Heart right ventricle (tissue), 16 donors: ENCODE results near the gene DCBLD2. TPM values are rescaled to one million over a fixed set of nuclear protein-coding genes. Genes with fewer than 3 reads are reported as not detected.

Experiments
- ATAC-seq, 8 donors: fragments of 200-7000 bp; cut with Tn5 transposase; one replicate each; pipeline ENCODE4 v1.9.1; 2020; ENCODE audit warnings: mild to moderate bottlenecking in 8 of 8, moderate library complexity in 8 of 8, moderate number of reproducible peaks in 1 of 8
- DNase-seq, 2 donors: peaks; one replicate each; pipeline ENCODE4 v3.0.0-alpha.2; 2020
- H3K27ac ChIP-seq, 10 donors: fragments of 200-600 bp; sonication (generic) in 2 of 10; one replicate each; pipeline versions ENCODE4 v1.5.0 to v1.8.0; 2020 to 2022; ENCODE audit warnings: mild to moderate bottlenecking in 3 of 10
- H3K27me3 ChIP-seq, 7 donors: fragments of 200-600 bp; one replicate each; pipeline ENCODE4 v1.8.0; 2021 to 2022; ENCODE audit warnings: mild to moderate bottlenecking in 2 of 7
- H3K36me3 ChIP-seq, 9 donors: fragments of 200-600 bp; sonication (generic) in 1 of 9; one replicate each; pipeline versions ENCODE4 v1.5.0 to v1.8.0; 2020 to 2022; ENCODE audit warnings: mild to moderate bottlenecking in 2 of 9
- H3K4me1 ChIP-seq, 9 donors: fragments of 200-600 bp; sonication (generic) in 1 of 9; one replicate each; pipeline versions ENCODE4 v1.5.0 to v1.8.0; 2020 to 2022; ENCODE audit warnings: mild to moderate bottlenecking in 4 of 9
- H3K4me3 ChIP-seq, 10 donors: fragments of 200-600 bp; sonication (generic) in 2 of 10; one replicate each; pipeline versions ENCODE4 v1.5.0 to v1.8.0; 2020 to 2022; ENCODE audit warnings: mild to moderate bottlenecking in 7 of 10, moderate library complexity in 2 of 10
- H3K9me3 ChIP-seq, 11 donors: fragments of 200-600 bp in 10 of 11; sonication (generic) in 2 of 11; one replicate each; pipeline versions ENCODE4 v1.5.0 to v1.8.0; 2013 to 2022; ENCODE audit warnings: mild to moderate bottlenecking in 2 of 11, control low read depth in 1 of 11, moderate library complexity in 1 of 11
- CTCF ChIP-seq, 9 donors: fragments of 200-600 bp; sonication (generic) in 2 of 9; IDR thresholded peaks; one replicate each; pipeline versions ENCODE4 v1.5.0 to v1.8.0; 2021 to 2022; ENCODE audit warnings: antibody characterized with exemption in 9 of 9, mild to moderate bottlenecking in 5 of 9, moderate library complexity in 1 of 9
- WGBS, 2 donors: extraction: QIAGEN DNeasy Blood & Tissue Kit; methylation state at CpG; one replicate each; pipeline ENCODE4 v1.1.7; 2013; ENCODE audit warnings: inconsistent platforms in 1 of 2; 5-methylcytosine and 5-hydroxymethylcytosine counted together
- intact Hi-C, 10 donors: fragments of 100-400 bp; cut with DNase I; formaldehyde crosslinking; loops; one replicate each; pipeline versions ENCODE4 v1.11.1 to v1.14.2; 2022
- polyA plus RNA-seq, 2 donors: library from polyadenylated mRNA; stranded (reverse); fragments of 200-250 nt; gene quantifications; one replicate each; pipeline ENCODE4 v1.2.3, GENCODE V29; 2013
- total RNA-seq, 10 donors: library from RNA; stranded (reverse); fragmentation: NEBNext Ultra II Directional in 3 of 10; extraction: Animal tissue kit (Norgen Biotek cat#: 25700) in 3 of 10; gene quantifications; one replicate each; pipeline versions ENCODE4 v1.2.1 to v1.2.4, GENCODE V29; 2021 to 2023
- donor health status: Arrhythmogenic right ventricular cardiomyopathy.
- donor health status: ischemic (EF 13 %, LVEDD 7.1; RV severe dilation, severe dysfunction).
- donor health status: healthy with polysubstance abuse.
- donor health status: DM: no; HTN: yes; CAD: no.
- donor health status: DM: no; HTN: no; CAD: no.
- donor health status: ischemic (EF 25% LVEDD 6.9; RV normal size, moderate dysfunction).
- donor health status: ischemic (EF 25% LVEDD 5.7; RV mildly dilated, moderate dysfunction).
- donor health status: healthy.
- donor health status: DM: yes; HTN: yes; CAD: no.
- donor health status: Ischemic cardiomyopathy.
- donor health status: ischemic (EF 35%, LVEDD 5.7; RV mildly dilated, moderate dysfunction).
- donor health status: nonischemic (EF 11% LVEDD 7.7; RV severe dilation, severe dysfunction).
- donor health status: DM: yes; HTN: yes; CAD: no.
- donor health status: PGD.
- donor health status: ischemic (EF 29% LVEDD 5.4; RV normal size, mild dysfunction).
- donor health status: nonischemic (EF 23%, LVEDD 6.1; RV moderate dilation, normal function).

The DCBLD2 gene
- total and polyA plus RNA-seq, 12 donors = 11.9 to 97.4 (median 40.5) TPM

- WGBS, 2 donors = 78 to 81% methylated on average over 5 of the region's 5 CpGs
- Histone ChIP-seq H3K36me3 (peaks cover 0 to 96% (median 22%) of the 10 kb centered on the region in 9 donors), H3K4me1 (no peaks in the 10 kb centered on the region), H3K4me3 (no peak overlapping the region), H3K27me3 (no peaks in the 10 kb centered on the region), H3K9me3 (no peaks in the 10 kb centered on the region), H3K27ac (no peak overlapping the region)
- intact Hi-C loops = loop anchor here in 4 of 10 donors (5.0 kb wide), 1 partner anchor 194 kb away; no protein-coding TSS in a partner anchor
- DNase-seq = no peak
- TF ChIP-seq CTCF (IDR thresholded peaks at IDR 0.05) = no peak
- peak in 1 of 8 donors; percentile 19 for ATAC-seq
Observed at GRCh38 chr3:98796334-98796733, 105.2 kb downstream of the DCBLD2 start.

GRCh38 chr3:98793971-98794370 lies 107.5 kb downstream of the DCBLD2 start:
- peaks cover 0 to 92% (median 16%) of the 10 kb centered on the region in 9 donors for H3K36me3 ChIP-seq
- TF ChIP-seq CTCF (IDR thresholded peaks at IDR 0.05) = no peak
- no peaks in the 10 kb centered on the region for H3K9me3 ChIP-seq
- no peak for DNase-seq
- no peak overlapping the region for H3K27ac ChIP-seq
- H3K4me3 ChIP-seq = no peak overlapping the region
- no peaks in the 10 kb centered on the region for H3K27me3 ChIP-seq
- H3K4me1 ChIP-seq = peaks cover 0 to 2% (median 0%) of the 10 kb centered on the region in 9 donors
- ATAC-seq = no peak
- WGBS, 2 donors = 81 to 83% methylated on average over 3 of the region's 3 CpGs
- intact Hi-C loops = no loop called here

GRCh38 chr3:98791341-98792325 lies 109.9 kb downstream of the DCBLD2 start:
- ATAC-seq = no peak
- WGBS, 2 donors = 81 to 89% methylated on average over 7 of the region's 7 CpGs
- intact Hi-C loops = no loop called here
- H3K4me1 ChIP-seq = peaks cover 4 to 24% (median 12%) of the 10 kb centered on the region in 9 donors
- TF ChIP-seq CTCF (IDR thresholded peaks at IDR 0.05) = no peak
- H3K27me3 ChIP-seq = no peaks in the 10 kb centered on the region
- no peak overlapping the region for H3K27ac ChIP-seq
- no peak overlapping the region for H3K4me3 ChIP-seq
- no peaks in the 10 kb centered on the region for H3K9me3 ChIP-seq
- DNase-seq = no peak
- H3K36me3 ChIP-seq = peaks cover 0 to 87% (median 16%) of the 10 kb centered on the region in 9 donors

GRCh38 chr3:98788651-98789050 lies 112.8 kb downstream of the DCBLD2 start:
- H3K4me1 ChIP-seq = peaks cover 4 to 53% (median 38%) of the 10 kb centered on the region in 9 donors
- peak in 1 of 8 donors; percentile 25 for ATAC-seq
- H3K27ac ChIP-seq = peak overlapping the region in 5 of 10 donors; percentile 37 to 71 (median 64)
- peaks cover 0 to 78% (median 0%) of the 10 kb centered on the region in 9 donors for H3K36me3 ChIP-seq
- no peaks in the 10 kb centered on the region for H3K9me3 ChIP-seq
- H3K27me3 ChIP-seq = no peaks in the 10 kb centered on the region
- WGBS, 2 donors = 30% methylated on average over 2 of the region's 2 CpGs
- H3K4me3 ChIP-seq = no peak overlapping the region
- TF ChIP-seq CTCF (IDR thresholded peaks at IDR 0.05) = no peak
- DNase-seq = peak in 1 of 2 donors; percentile 26
- intact Hi-C loops = loop anchor here in 3 of 10 donors (5.0 kb wide), 1 partner anchor 56 kb away; no protein-coding TSS in a partner anchor
